ENCODE data around the gene THRB.

Gene THRB

GRCh38 chr3:24354230-24354629, 140.4 kb downstream of the THRB start:
- H3F3A ChIP-seq (ENCODE audit: insufficient read depth): no peaks in the 10 kb centered on the region
- H4K20me1 ChIP-seq (ENCODE audit: low read depth, low read length): no peaks in the 10 kb centered on the region

GRCh38 chr3:24352893-24353553, 141.6 kb downstream of the THRB start:
- H3F3A ChIP-seq (ENCODE audit: insufficient read depth): no peaks in the 10 kb centered on the region
- no peaks in the 10 kb centered on the region for H3K9me3 ChIP-seq (ENCODE audit: insufficient read depth, low read length)
- no peak overlapping the region for H3K4me2 ChIP-seq (ENCODE audit: low read depth, low read length, poor library complexity, severe bottlenecking)
- H3K9ac ChIP-seq (ENCODE audit: low read length): no peak overlapping the region
- no peak overlapping the region for H2AFZ ChIP-seq (ENCODE audit: low read depth, low read length, severe bottlenecking)
- no peak overlapping the region for H3K4me3 ChIP-seq (ENCODE audit: insufficient read depth, low read length, poor library complexity, severe bottlenecking)
- H3K36me3 ChIP-seq (ENCODE audit: low read length): no peaks in the 10 kb centered on the region
- TF ChIP-seq EZH2phosphoT487 (conservative IDR thresholded peaks at IDR 0.05; ENCODE audit: low read length): no peak
- no peak for TF ChIP-seq CTCF (IDR thresholded peaks at IDR 0.05; ENCODE audit: insufficient read depth, low read length, poor library complexity, severe bottlenecking)
- no peaks in the 10 kb centered on the region for H4K20me1 ChIP-seq (ENCODE audit: low read depth, low read length)
- no peak overlapping the region for H3K27ac ChIP-seq (ENCODE audit: low read depth, low read length)
- no peaks in the 10 kb centered on the region for H3K79me2 ChIP-seq (ENCODE audit: insufficient read depth, low read length)
- H3K9me2 ChIP-seq (replicated peaks; ENCODE audit: insufficient read depth, low read length): no peaks in the 10 kb centered on the region
- H3K27me3 ChIP-seq (ENCODE audit: low read length): no peaks in the 10 kb centered on the region

More at GRCh38 chr3:24354230-24354629, 140.4 kb downstream of the THRB start:
- no peak for TF ChIP-seq CTCF (IDR thresholded peaks at IDR 0.05; ENCODE audit: insufficient read depth, low read length, poor library complexity, severe bottlenecking)
- no peak for TF ChIP-seq EZH2phosphoT487 (conservative IDR thresholded peaks at IDR 0.05; ENCODE audit: low read length)
- H3K27ac ChIP-seq (ENCODE audit: low read depth, low read length): no peak overlapping the region
- H3K79me2 ChIP-seq (ENCODE audit: insufficient read depth, low read length): no peaks in the 10 kb centered on the region
- no peaks in the 10 kb centered on the region for H3K36me3 ChIP-seq (ENCODE audit: low read length)
- no peak overlapping the region for H3K9ac ChIP-seq (ENCODE audit: low read length)
- no peaks in the 10 kb centered on the region for H3K9me2 ChIP-seq (replicated peaks; ENCODE audit: insufficient read depth, low read length)
- H3K4me3 ChIP-seq (ENCODE audit: insufficient read depth, low read length, poor library complexity, severe bottlenecking): no peak overlapping the region
- no peaks in the 10 kb centered on the region for H3K9me3 ChIP-seq (ENCODE audit: insufficient read depth, low read length)
- H2AFZ ChIP-seq (ENCODE audit: low read depth, low read length, severe bottlenecking): no peak overlapping the region
- no peak overlapping the region for H3K4me2 ChIP-seq (ENCODE audit: low read depth, low read length, poor library complexity, severe bottlenecking)
- H3K27me3 ChIP-seq (ENCODE audit: low read length): no peaks in the 10 kb centered on the region

GRCh38 chr3:24351779-24352469, 142.7 kb downstream of the THRB start:
- Histone ChIP-seq H3K79me2 (ENCODE audit: insufficient read depth, low read length) (no peaks in the 10 kb centered on the region), H3K27ac (ENCODE audit: low read depth, low read length) (no peak overlapping the region), H2AFZ (ENCODE audit: low read depth, low read length, severe bottlenecking) (no peak overlapping the region), H3K9me3 (ENCODE audit: insufficient read depth, low read length) (no peaks in the 10 kb centered on the region), H3K9ac (ENCODE audit: low read length) (no peak overlapping the region), H3K9me2 (replicated peaks; ENCODE audit: insufficient read depth, low read length) (no peaks in the 10 kb centered on the region), H3K27me3 (ENCODE audit: low read length) (no peaks in the 10 kb centered on the region), H3K36me3 (ENCODE audit: low read length) (no peaks in the 10 kb centered on the region), H4K20me1 (ENCODE audit: low read depth, low read length) (no peaks in the 10 kb centered on the region), H3K4me3 (ENCODE audit: insufficient read depth, low read length, poor library complexity, severe bottlenecking) (no peak overlapping the region), H3K4me2 (ENCODE audit: low read depth, low read length, poor library complexity, severe bottlenecking) (no peak overlapping the region), H3F3A (ENCODE audit: insufficient read depth) (no peaks in the 10 kb centered on the region)
- no peak for TF ChIP-seq EZH2phosphoT487 (conservative IDR thresholded peaks at IDR 0.05; ENCODE audit: low read length)

Measured in SU-DHL-6 (cell line).